Esophagus squamous epithelium (tissue), 4 donors: Measurements from ENCODE around the gene SEC24C.

ENCODE experiments used
- POLR2A ChIP-seq, 4 donors: fragments of 450-650 bp; IDR thresholded peaks; one replicate each; pipeline ENCODE4 v1.6.1; 2017; ENCODE audit warnings: antibody characterized with exemption in 4 of 4, mild to moderate bottlenecking in 4 of 4, moderate library complexity in 3 of 4
- TF ChIP-seq, protein P1 (sequence below), 6 experiments: fragments of 450-650 bp in 4 of 6; fragments of 200-600 bp in 2 of 6; sonication (generic) in 2 of 6; IDR thresholded peaks; one replicate each; pipeline ENCODE4 v1.5.1; 2016 to 2019; ENCODE audit warnings: antibody characterized with exemption in 6 of 6, mild to moderate bottlenecking in 4 of 6, moderate library complexity in 4 of 6

DNA sequence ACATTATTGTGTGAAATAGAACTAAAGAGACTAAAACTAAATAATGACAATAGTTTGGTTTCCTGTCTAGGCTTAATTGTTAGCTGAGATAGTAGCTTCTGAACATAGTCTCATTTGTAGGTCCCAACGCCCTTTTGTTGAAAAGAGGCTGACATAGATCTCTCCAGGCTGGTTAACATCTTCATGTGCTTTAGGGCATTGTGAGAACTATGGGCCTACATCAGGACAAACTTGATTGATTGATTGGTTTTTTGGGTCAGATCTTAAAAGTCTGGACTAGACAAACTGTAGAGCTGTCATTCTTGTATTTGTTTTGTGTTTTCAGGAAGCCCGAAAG is 38.5 kb downstream of the SEC24C start:
- TF ChIP-seq POLR2A (IDR thresholded peaks at IDR 0.05) = no peak
- TF ChIP-seq, protein P1, sequence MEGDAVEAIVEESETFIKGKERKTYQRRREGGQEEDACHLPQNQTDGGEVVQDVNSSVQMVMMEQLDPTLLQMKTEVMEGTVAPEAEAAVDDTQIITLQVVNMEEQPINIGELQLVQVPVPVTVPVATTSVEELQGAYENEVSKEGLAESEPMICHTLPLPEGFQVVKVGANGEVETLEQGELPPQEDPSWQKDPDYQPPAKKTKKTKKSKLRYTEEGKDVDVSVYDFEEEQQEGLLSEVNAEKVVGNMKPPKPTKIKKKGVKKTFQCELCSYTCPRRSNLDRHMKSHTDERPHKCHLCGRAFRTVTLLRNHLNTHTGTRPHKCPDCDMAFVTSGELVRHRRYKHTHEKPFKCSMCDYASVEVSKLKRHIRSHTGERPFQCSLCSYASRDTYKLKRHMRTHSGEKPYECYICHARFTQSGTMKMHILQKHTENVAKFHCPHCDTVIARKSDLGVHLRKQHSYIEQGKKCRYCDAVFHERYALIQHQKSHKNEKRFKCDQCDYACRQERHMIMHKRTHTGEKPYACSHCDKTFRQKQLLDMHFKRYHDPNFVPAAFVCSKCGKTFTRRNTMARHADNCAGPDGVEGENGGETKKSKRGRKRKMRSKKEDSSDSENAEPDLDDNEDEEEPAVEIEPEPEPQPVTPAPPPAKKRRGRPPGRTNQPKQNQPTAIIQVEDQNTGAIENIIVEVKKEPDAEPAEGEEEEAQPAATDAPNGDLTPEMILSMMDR (IDR thresholded peaks at IDR 0.05) = no peak
